ENCODE results near the gene RIMKLB. TPM values are rescaled to one million over a fixed set of nuclear protein-coding genes. Genes with fewer than 3 reads are reported as not detected.

RIMKLB gene
- total RNA-seq, 2 donors from 2014 or later, result 2.2 to 4.5 TPM

GRCh38 chr12:8681129-8681884 lies 16.5 kb upstream of the RIMKLB start:
- H3K36me3 Mint-ChIP-seq, result no peaks in the 10 kb centered on the region
- H3K27ac Mint-ChIP-seq, result no peak overlapping the region
- ATAC-seq, result no peak
- H3K9me3 Mint-ChIP-seq, result no peaks in the 10 kb centered on the region
- no peak for DNase-seq (ENCODE audit: low spot score in 2 of 2)

GRCh38 chr12:8685051-8685450 lies 12.7 kb upstream of the RIMKLB start:
- no peaks in the 10 kb centered on the region for H3K9me3 Mint-ChIP-seq
- no peaks in the 10 kb centered on the region for H3K36me3 Mint-ChIP-seq
- ATAC-seq (no peak), DNase-seq (ENCODE audit: low spot score in 2 of 2) (no peak)
- H3K27ac Mint-ChIP-seq, result no peak overlapping the region

- DNase-seq (ENCODE audit: low spot score in 2 of 2) (no peak), ATAC-seq (no peak)
- Mint-ChIP-seq H3K36me3 (no peaks in the 10 kb centered on the region), H3K27ac (no peak overlapping the region), H3K9me3 (no peaks in the 10 kb centered on the region)
Measured at GRCh38 chr12:8687846-8688601, 9.8 kb upstream of the RIMKLB start.

- Mint-ChIP-seq H3K36me3 (no peaks in the 10 kb centered on the region), H3K9me3 (no peaks in the 10 kb centered on the region), H3K27ac (no peak overlapping the region)
- DNase-seq (ENCODE audit: low spot score in 2 of 2) (no peak), ATAC-seq (no peak)
Measured at GRCh38 chr12:8689681-8690080, 8.1 kb upstream of the RIMKLB start.

DNA sequence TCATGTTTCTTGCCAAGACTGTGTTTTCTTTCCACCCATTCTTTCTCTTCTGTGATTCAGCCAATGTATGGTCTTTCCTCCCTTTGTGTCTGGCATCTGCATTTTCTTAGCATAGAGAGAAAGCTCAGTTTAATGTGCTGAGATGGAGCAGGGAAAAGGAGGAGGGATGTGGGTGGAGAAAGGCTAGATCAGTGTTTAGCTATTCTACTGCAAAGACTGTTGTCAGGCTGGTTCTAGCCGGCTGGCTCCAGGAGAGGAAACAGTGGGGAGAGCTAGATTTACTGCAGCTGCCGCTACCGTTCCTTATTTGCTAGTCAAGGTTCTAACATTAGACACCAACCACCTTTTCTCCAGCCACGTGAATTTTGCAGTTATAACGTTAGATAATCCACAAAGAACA lies 5.2 kb upstream of the RIMKLB start:
- DNase-seq (ENCODE audit: low spot score in 2 of 2) (no peak), ATAC-seq (no peak)
- no peaks in the 10 kb centered on the region for H3K36me3 Mint-ChIP-seq
- H3K27ac Mint-ChIP-seq, result no peak overlapping the region
- no peaks in the 10 kb centered on the region for H3K9me3 Mint-ChIP-seq

DNA sequence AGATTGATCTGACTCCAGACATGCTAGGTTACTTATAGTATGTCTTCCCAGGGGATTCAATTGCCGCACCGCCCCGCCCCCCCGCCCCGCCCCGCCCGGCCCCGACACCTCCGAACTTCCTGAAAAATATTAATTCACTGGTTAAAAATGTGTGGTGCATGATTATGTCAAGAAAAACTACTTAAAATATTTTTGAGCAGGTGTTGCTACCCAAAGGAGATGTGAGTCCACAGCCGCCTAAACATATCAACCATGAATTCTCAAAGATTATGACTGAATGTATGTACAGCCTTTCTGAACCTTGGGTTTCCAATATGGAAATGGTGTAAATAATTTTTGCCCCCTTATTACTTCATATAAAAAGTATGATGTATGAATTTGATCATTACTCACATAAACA lies 2.7 kb upstream of the RIMKLB start:
- ATAC-seq, result no peak
- Mint-ChIP-seq H3K27ac (no peak overlapping the region), H3K9me3 (no peaks in the 10 kb centered on the region)

DNA sequence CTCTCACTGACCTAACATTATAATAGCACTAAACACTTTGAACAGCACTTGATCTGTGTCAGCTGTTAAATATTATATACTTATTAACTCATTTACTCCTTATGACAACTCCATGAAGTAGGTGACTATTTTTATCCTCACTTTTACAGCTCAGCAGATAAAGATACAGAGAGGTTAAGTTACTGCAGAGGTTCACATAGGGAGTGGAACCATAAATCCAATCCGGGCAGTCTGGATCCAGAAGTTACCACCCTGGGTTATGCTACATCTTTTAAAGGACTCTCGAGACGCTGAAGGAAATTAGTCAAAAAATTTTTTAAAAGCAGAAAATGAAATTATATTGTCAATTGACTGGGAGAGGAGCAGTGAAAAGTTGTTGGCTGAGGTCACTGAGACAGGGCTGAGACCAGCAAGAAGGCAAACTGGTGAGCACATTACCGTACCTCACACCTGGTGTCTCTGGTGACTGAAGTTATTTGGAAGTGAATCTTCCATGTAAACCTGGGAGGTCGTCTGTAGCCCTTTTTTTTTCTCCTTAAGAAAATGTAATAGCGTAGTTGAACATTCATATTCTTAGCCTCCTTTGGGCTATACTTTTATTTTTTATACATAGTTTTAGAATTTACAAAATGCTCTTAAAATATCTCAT lies 1.2 kb upstream of the RIMKLB start:
- peak overlapping the region in 1 of 2 donors; percentile 57 for H3K27ac Mint-ChIP-seq
- ATAC-seq, result no peak
- H3K9me3 Mint-ChIP-seq, result no peaks in the 10 kb centered on the region
- DNase-seq (ENCODE audit: low spot score in 2 of 2), result no peak
- peaks cover 0 to 5% of the 10 kb centered on the region in 2 donors for H3K36me3 Mint-ChIP-seq

More for the DNA sequence above, 2.7 kb upstream of the RIMKLB start:
- DNase-seq (ENCODE audit: low spot score in 2 of 2), result no peak
- H3K36me3 Mint-ChIP-seq, result peaks cover 0 to 5% of the 10 kb centered on the region in 2 donors

DNA sequence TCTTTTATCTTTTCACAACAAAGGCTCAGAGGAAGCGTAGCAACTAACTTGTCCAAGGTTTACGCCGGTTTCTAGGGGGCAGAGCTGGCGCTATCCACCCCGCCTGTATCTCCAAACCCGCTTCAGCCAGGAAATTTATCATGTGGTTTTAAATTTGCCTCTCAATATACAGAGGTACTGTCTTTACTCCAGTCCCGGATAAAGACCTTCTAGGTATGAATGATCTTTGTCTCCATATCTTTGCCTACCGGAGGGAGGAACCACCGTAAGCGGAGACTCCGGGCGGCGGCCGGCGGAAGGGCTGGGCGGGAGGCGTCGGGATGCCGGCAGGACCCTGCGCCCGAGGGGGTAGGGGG lies 693 bp upstream of the RIMKLB start:
- Mint-ChIP-seq H3K9me3 (no peaks in the 10 kb centered on the region), H3K36me3 (peaks cover 0 to 5% of the 10 kb centered on the region in 2 donors), H3K27ac (peak overlapping the region in 1 of 2 donors; percentile 68)
- DNase-seq (ENCODE audit: low spot score in 2 of 2) (peak in 1 of 2 donors; percentile 34), ATAC-seq (peak; percentile 19 to 27)

- DNase-seq (ENCODE audit: low spot score in 2 of 2) (peak in 1 of 2 donors; percentile 35), ATAC-seq (peak; percentile 50 to 68)
- H3K9me3 Mint-ChIP-seq, result no peaks in the 10 kb centered on the region
- peaks cover 0 to 5% of the 10 kb centered on the region in 2 donors for H3K36me3 Mint-ChIP-seq
- peak overlapping the region in 1 of 2 donors; percentile 80 for H3K27ac Mint-ChIP-seq
Measured at GRCh38 chr12:8698132-8698851, 501 bp downstream of the RIMKLB start.

GRCh38 chr12:8698879-8699278 lies 1.1 kb downstream of the RIMKLB start:
- no peaks in the 10 kb centered on the region for H3K9me3 Mint-ChIP-seq
- DNase-seq (ENCODE audit: low spot score in 2 of 2), result no peak
- peak overlapping the region; percentile 65 to 80 for H3K27ac Mint-ChIP-seq
- peaks cover 0 to 5% of the 10 kb centered on the region in 2 donors for H3K36me3 Mint-ChIP-seq
- ATAC-seq, result no peak

- DNase-seq (ENCODE audit: low spot score in 2 of 2) (no peak), ATAC-seq (no peak)
- Mint-ChIP-seq H3K36me3 (peaks cover 0 to 5% of the 10 kb centered on the region in 2 donors), H3K9me3 (no peaks in the 10 kb centered on the region), H3K27ac (no peak overlapping the region)
Measured at GRCh38 chr12:8699714-8700113, 1.9 kb downstream of the RIMKLB start.

GRCh38 chr12:8701046-8701660 lies 3.4 kb downstream of the RIMKLB start:
- H3K36me3 Mint-ChIP-seq, result peaks cover 0 to 5% of the 10 kb centered on the region in 2 donors
- H3K9me3 Mint-ChIP-seq, result no peaks in the 10 kb centered on the region
- ATAC-seq, result no peak
- no peak overlapping the region for H3K27ac Mint-ChIP-seq
- DNase-seq (ENCODE audit: low spot score in 2 of 2), result no peak

DNA sequence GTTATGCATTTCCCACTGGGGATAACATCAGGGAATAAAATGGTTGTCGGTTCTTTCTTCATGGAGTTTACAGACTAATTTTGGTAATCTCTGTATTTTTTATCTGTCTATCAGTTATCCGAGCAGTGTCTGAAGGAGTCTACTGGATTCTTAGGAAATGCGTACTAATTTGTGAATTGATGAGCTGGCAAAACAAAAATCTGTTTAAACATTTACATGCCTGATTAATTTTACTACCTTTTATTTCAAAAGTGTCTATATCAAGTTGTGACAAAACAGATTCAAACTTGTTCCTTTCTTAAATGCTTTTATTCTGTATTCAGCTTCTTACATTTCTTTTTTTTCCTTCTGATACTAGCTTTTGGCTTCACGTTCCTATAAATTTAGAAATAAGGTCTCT lies 4.4 kb downstream of the RIMKLB start:
- Mint-ChIP-seq H3K9me3 (no peaks in the 10 kb centered on the region), H3K36me3 (peaks cover 0 to 5% of the 10 kb centered on the region in 2 donors), H3K27ac (no peak overlapping the region)
- DNase-seq (ENCODE audit: low spot score in 2 of 2), result no peak
- ATAC-seq, result no peak

DNA sequence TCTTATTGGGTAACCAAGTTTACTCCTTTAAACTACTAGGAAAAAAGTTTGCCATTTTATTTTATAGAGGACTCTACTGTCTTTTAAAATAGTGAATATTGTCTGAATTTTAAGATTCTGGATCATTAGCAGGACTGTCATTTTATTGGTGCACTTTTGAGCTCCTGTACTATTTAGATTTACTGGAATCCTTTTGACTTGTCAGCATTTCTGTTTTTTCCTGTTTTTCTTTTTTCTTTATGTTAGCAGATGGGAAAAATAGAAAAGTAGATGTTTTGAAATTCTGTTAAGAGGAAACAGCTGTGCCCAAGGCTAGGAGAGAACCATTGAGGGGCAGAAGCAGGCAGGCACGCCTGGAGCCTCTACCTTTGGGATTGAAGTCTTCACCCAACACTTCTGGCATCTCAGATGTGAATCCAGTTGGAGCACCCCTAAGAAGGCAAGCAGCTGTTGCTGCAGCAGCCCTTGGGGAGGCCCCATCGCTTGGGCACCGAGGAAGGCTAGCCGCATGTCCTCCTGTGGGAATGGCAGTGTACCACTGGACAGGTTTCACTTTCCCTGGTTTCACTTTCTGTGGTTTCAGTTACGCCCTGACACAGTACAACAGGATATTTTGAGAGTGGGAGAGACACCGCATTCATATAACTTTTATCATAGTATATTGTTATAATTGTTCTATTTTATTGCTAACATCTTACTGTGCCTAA lies 11.5 kb downstream of the RIMKLB start:
- DNase-seq (ENCODE audit: low spot score in 2 of 2) (no peak), ATAC-seq (peak in 1 of 2 donors; percentile 66)
- Mint-ChIP-seq H3K36me3 (no peaks in the 10 kb centered on the region), H3K9me3 (no peaks in the 10 kb centered on the region), H3K27ac (no peak overlapping the region)

GRCh38 chr12:8712572-8712971 lies 14.8 kb downstream of the RIMKLB start:
- DNase-seq (ENCODE audit: low spot score in 2 of 2) (no peak), ATAC-seq (no peak)
- no peak overlapping the region for H3K27ac Mint-ChIP-seq
- H3K9me3 Mint-ChIP-seq, result no peaks in the 10 kb centered on the region
- H3K36me3 Mint-ChIP-seq, result no peaks in the 10 kb centered on the region

- no peaks in the 10 kb centered on the region for H3K9me3 Mint-ChIP-seq
- no peak overlapping the region for H3K27ac Mint-ChIP-seq
- DNase-seq (ENCODE audit: low spot score in 2 of 2) (no peak), ATAC-seq (no peak)
- no peaks in the 10 kb centered on the region for H3K36me3 Mint-ChIP-seq
Measured at GRCh38 chr12:8722286-8722800, 24.6 kb downstream of the RIMKLB start.
